Panc1 (cell line): Measurements from ENCODE around the gene SCN2A. TPM values are rescaled to one million over a fixed set of nuclear protein-coding genes. Genes with fewer than 3 reads are reported as not detected.
"Not testable (repeated sequence)": the region's sequence is repeated elsewhere in the genome, so short reads cannot be mapped to it uniquely, and the experiment has no call there.

Experiments
- ATAC-seq: fragments of 200-7000 bp; cut with Tn5 transposase; 2 replicates; pipeline ENCODE4 v1.9.1; 2020; ENCODE audit warnings: mild to moderate bottlenecking, moderate library complexity
- BruUV-seq: library from RNA; stranded (reverse); fragments of 400-500 nt; replicated peaks from 2 replicates; lab custom pipeline; 2021; lab: Mats Ljungman, UMichigan
- CTCF ChIA-PET: fragments of 300-600 bp; sonication (Branson Sonifier 250); formaldehyde crosslinking; loops from one replicate; lab custom pipeline; 2022; ENCODE audit warnings: antibody characterized with exemption; lab: Charles Lee
- POLR2A ChIA-PET: fragments of 300-600 bp; sonication (Branson Sonifier 250); formaldehyde crosslinking; loops from one replicate; lab custom pipeline; 2022; ENCODE audit warnings: antibody characterized with exemption; lab: Charles Lee
- DNase-seq: peaks from one replicate; pipeline ENCODE4 v3.0.0-alpha.2; 2010; ENCODE audit warnings: low read depth, low spot score
- H3K27ac ChIP-seq: 2 replicates; pipeline ENCODE4 v1.5.1; 2011; ENCODE audit warnings: mild to moderate bottlenecking, low read length, inconsistent platforms
- H3K27me3 ChIP-seq: fragments of 200-500 bp; sonication (Bioruptor generic); 2 replicates; pipeline ENCODE4 v1.6.0; 2014; ENCODE audit warnings: low read length, inconsistent platforms; ENCODE audit not compliant: control insufficient read depth, insufficient read depth
- H3K36me3 ChIP-seq: fragments of 200-500 bp; sonication (Bioruptor generic); 2 replicates; pipeline ENCODE4 v1.5.1; 2014; ENCODE audit warnings: inconsistent platforms, mild to moderate bottlenecking, low read length, moderate library complexity; ENCODE audit not compliant: control insufficient read depth, insufficient read depth
- H3K4me1 ChIP-seq: 2 replicates; pipeline ENCODE4 v1.5.1; 2011; ENCODE audit warnings: inconsistent platforms, mild to moderate bottlenecking, low read length, moderate library complexity; ENCODE audit not compliant: control insufficient read depth, insufficient read depth
- H3K4me3 ChIP-seq, 2 experiments: 2 replicates each; pipeline ENCODE4 v1.5.1; 2011 to 2012; ENCODE audit warnings: low read depth in 2 of 2, low read length in 2 of 2, mild to moderate bottlenecking in 2 of 2, inconsistent platforms in 1 of 2, moderate library complexity in 1 of 2
- H3K9me3 ChIP-seq: fragments of 200-500 bp; sonication (Bioruptor generic); 2 replicates; pipeline ENCODE4 v1.5.1; 2014; ENCODE audit warnings: low read depth, mild to moderate bottlenecking, inconsistent platforms, low read length, moderate library complexity; ENCODE audit not compliant: control insufficient read depth, insufficient read depth
- POLR2AphosphoS5 ChIP-seq: IDR thresholded peaks from 2 replicates; pipeline ENCODE4 v1.6.1; 2012; ENCODE audit warnings: mild to moderate bottlenecking, low read depth, low read length, moderate library complexity
- SIN3A ChIP-seq: IDR thresholded peaks from 2 replicates; pipeline ENCODE4 v1.6.1; 2012; ENCODE audit warnings: low read depth, mild to moderate bottlenecking, low read length, moderate library complexity, borderline replicate concordance; ENCODE audit not compliant: insufficient read depth
- TCF7L2 ChIP-seq: IDR thresholded peaks from 2 replicates; pipeline ENCODE4 v1.6.1; 2011; ENCODE audit warnings: mild to moderate bottlenecking, low read depth, low read length, inconsistent platforms
- in situ Hi-C: cut with HindIII; loops from 2 replicates; pipeline ENCODE4 v1.10.0; 2016; ENCODE audit warnings: low sequenced_read_pairs, low pct_unique_long_range_greater_than_20kb
- intact Hi-C: fragments of 100-400 bp; cut with micrococcal nuclease; formaldehyde crosslinking; loops from one replicate; pipeline ENCODE4 v1.10.0; 2022; ENCODE audit not compliant: unreplicated experiment
- total RNA-seq: library from RNA; stranded (reverse); gene quantifications from one replicate; pipeline ENCODE4 v1.2.1, GENCODE V29; 2021; ENCODE audit not compliant: unreplicated experiment
- TF ChIP-seq, protein P1 (sequence below): fragments of 450-650 bp; IDR thresholded peaks from 2 replicates; pipeline ENCODE4 v1.5.1; 2017; ENCODE audit warnings: mild to moderate bottlenecking
- TF ChIP-seq, protein P2 (sequence below), 2 experiments: IDR thresholded peaks; 2 replicates each; pipeline ENCODE4 v1.6.1; 2011 to 2012; ENCODE audit warnings: low read depth in 2 of 2, control low read depth in 1 of 2, low read length in 1 of 2, mild to moderate bottlenecking in 1 of 2, moderate library complexity in 1 of 2; ENCODE audit not compliant: insufficient read depth in 1 of 2

SCN2A gene
- total RNA-seq, 1 experiment from 2014 or later = not detected

DNA sequence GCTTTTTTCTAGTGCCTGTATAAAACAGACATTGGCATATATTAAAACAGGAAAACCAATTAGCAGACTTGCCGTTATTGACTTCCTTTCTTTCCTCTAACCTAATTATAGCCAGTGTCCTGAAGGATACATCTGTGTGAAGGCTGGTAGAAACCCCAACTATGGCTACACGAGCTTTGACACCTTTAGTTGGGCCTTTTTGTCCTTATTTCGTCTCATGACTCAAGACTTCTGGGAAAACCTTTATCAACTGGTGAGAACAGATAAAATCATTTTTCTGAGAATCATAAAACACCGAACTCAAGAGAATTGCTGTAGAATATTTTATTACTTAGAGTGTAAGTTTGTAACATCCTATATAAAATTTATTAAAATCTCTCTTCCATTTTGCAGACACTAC lies 74.3 kb downstream of the SCN2A start:
- no peak for DNase-seq
- no peaks in the 10 kb centered on the region for H3K27me3 ChIP-seq
- TF ChIP-seq, protein P1, sequence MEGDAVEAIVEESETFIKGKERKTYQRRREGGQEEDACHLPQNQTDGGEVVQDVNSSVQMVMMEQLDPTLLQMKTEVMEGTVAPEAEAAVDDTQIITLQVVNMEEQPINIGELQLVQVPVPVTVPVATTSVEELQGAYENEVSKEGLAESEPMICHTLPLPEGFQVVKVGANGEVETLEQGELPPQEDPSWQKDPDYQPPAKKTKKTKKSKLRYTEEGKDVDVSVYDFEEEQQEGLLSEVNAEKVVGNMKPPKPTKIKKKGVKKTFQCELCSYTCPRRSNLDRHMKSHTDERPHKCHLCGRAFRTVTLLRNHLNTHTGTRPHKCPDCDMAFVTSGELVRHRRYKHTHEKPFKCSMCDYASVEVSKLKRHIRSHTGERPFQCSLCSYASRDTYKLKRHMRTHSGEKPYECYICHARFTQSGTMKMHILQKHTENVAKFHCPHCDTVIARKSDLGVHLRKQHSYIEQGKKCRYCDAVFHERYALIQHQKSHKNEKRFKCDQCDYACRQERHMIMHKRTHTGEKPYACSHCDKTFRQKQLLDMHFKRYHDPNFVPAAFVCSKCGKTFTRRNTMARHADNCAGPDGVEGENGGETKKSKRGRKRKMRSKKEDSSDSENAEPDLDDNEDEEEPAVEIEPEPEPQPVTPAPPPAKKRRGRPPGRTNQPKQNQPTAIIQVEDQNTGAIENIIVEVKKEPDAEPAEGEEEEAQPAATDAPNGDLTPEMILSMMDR = no peak
- TF ChIP-seq SIN3A = no peak
- no peak for TF ChIP-seq TCF7L2
- no peak for TF ChIP-seq POLR2AphosphoS5
- TF ChIP-seq, protein P2, sequence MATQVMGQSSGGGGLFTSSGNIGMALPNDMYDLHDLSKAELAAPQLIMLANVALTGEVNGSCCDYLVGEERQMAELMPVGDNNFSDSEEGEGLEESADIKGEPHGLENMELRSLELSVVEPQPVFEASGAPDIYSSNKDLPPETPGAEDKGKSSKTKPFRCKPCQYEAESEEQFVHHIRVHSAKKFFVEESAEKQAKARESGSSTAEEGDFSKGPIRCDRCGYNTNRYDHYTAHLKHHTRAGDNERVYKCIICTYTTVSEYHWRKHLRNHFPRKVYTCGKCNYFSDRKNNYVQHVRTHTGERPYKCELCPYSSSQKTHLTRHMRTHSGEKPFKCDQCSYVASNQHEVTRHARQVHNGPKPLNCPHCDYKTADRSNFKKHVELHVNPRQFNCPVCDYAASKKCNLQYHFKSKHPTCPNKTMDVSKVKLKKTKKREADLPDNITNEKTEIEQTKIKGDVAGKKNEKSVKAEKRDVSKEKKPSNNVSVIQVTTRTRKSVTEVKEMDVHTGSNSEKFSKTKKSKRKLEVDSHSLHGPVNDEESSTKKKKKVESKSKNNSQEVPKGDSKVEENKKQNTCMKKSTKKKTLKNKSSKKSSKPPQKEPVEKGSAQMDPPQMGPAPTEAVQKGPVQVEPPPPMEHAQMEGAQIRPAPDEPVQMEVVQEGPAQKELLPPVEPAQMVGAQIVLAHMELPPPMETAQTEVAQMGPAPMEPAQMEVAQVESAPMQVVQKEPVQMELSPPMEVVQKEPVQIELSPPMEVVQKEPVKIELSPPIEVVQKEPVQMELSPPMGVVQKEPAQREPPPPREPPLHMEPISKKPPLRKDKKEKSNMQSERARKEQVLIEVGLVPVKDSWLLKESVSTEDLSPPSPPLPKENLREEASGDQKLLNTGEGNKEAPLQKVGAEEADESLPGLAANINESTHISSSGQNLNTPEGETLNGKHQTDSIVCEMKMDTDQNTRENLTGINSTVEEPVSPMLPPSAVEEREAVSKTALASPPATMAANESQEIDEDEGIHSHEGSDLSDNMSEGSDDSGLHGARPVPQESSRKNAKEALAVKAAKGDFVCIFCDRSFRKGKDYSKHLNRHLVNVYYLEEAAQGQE (IDR thresholded peaks at IDR 0.05; ENCODE audit: insufficient read depth in 1 of 2, low read depth in 2 of 2, low read length in 1 of 2) = no peak
- H3K4me1 ChIP-seq = no peaks in the 10 kb centered on the region
- no peak overlapping the region for H3K4me3 ChIP-seq
- ChIA-PET POLR2A (no interaction called here), CTCF (no interaction called here)
- H3K36me3 ChIP-seq = no peaks in the 10 kb centered on the region
- in situ Hi-C loops (no loop called here), intact Hi-C loops (no loop called here)
- H3K9me3 ChIP-seq = no peaks in the 10 kb centered on the region
- ATAC-seq = no peak
- no TSS peak for BruUV-seq
- no peak overlapping the region for H3K27ac ChIP-seq

DNA sequence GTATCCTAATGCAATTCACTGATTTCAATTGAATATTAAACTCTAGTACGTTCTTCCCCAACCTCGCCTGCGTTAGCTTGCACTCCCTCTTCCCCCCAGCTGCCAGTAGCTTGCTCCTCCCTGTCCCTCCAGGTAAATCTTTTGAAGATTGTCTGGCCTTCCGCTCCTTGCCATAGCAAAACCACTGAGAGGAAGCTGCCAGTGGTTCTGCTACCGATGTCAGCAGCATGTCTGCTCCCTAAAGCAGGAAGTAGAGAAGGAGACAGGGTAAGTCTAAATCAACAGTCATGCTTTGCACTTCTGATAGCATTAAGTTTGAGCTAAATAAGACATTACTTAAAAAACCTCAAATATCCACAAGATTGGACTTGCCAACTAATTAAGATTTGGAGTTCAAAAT lies 89.1 kb downstream of the SCN2A start:
- ChIA-PET POLR2A (no interaction called here), CTCF (interaction anchor here (0.6 kb wide), 1 partner anchor 125 kb away, joined by 7 read pairs; no protein-coding TSS in a partner anchor)
- in situ Hi-C loops = no loop called here
- Histone ChIP-seq H3K36me3 (no peaks in the 10 kb centered on the region), H3K27me3 (no peaks in the 10 kb centered on the region; the same call in 1 of the 2 replicates), H3K4me1 (no peaks in the 10 kb centered on the region), H3K27ac (no peak overlapping the region), H3K4me3 (no peak overlapping the region), H3K9me3 (no peaks in the 10 kb centered on the region)
- intact Hi-C loops = no loop called here
- BruUV-seq = no TSS peak
- ATAC-seq (no peak), DNase-seq (no peak)
- TF ChIP-seq SIN3A (no peak), TCF7L2 (no peak), POLR2AphosphoS5 (no peak)
- TF ChIP-seq, protein P2 (IDR thresholded peaks at IDR 0.05; ENCODE audit: insufficient read depth in 1 of 2, low read depth in 2 of 2, low read length in 1 of 2) = no peak
- TF ChIP-seq, protein P1 = no peak

DNA sequence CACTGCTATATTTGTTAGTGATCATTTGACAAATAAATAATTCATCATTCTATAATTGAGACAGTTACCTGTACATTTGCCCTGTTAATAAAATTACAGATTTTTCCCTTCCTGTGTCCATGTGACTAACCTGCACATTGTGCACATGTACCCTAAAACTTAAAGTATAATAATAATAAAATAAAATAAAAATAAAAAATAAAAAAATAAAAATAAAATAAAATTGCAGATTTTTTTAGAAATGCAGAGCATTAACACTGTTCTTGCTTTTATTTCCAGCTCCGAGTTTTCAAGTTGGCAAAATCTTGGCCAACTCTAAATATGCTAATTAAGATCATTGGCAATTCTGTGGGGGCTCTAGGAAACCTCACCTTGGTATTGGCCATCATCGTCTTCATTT lies 105.1 kb downstream of the SCN2A start:
- BruUV-seq, ATAC-seq, H3K4me3 ChIP-seq, H3K4me1 ChIP-seq, intact Hi-C loops, DNase-seq, in situ Hi-C loops, H3K9me3 ChIP-seq, CTCF ChIA-PET, H3K27ac ChIP-seq, H3K27me3 ChIP-seq, POLR2A ChIA-PET, H3K36me3 ChIP-seq: not testable (repeated sequence)
